ENCODE results near the gene ZBTB38.
A peak's percentile ranks its signal among the peaks of the same experiment; 100 is the strongest.

The ZBTB38 gene

GRCh38 chr3:141348837-141349236, 19.5 kb upstream of the ZBTB38 start:
- Mint-ChIP-seq H3K27ac (no peak overlapping the region), H3K36me3 (peaks cover 4% of the 10 kb centered on the region), H3K4me3 (no peak overlapping the region), H3K9me3 (no peaks in the 10 kb centered on the region), H3K27me3 (no peaks in the 10 kb centered on the region), H3K4me1 (peaks cover 23% of the 10 kb centered on the region)
- ATAC-seq, result no peak

- no peak overlapping the region for H3K27ac Mint-ChIP-seq
- no peaks in the 10 kb centered on the region for H3K9me3 Mint-ChIP-seq
- H3K4me1 Mint-ChIP-seq, result peaks cover 23% of the 10 kb centered on the region
- peaks cover 4% of the 10 kb centered on the region for H3K36me3 Mint-ChIP-seq
- ATAC-seq, result no peak
- peaks cover 8% of the 10 kb centered on the region for H3K27me3 Mint-ChIP-seq
- no peak overlapping the region for H3K4me3 Mint-ChIP-seq
These were observed 18.6 kb upstream of the ZBTB38 start for GRCh38 chr3:141349711-141350110.

- no peak overlapping the region for H3K4me3 Mint-ChIP-seq
- no peak overlapping the region for H3K27ac Mint-ChIP-seq
- no peak for ATAC-seq
- H3K27me3 Mint-ChIP-seq, result peaks cover 10% of the 10 kb centered on the region
- H3K9me3 Mint-ChIP-seq, result no peaks in the 10 kb centered on the region
- peaks cover 4% of the 10 kb centered on the region for H3K36me3 Mint-ChIP-seq
- peaks cover 14% of the 10 kb centered on the region for H3K4me1 Mint-ChIP-seq
These were observed 17.6 kb upstream of the ZBTB38 start for GRCh38 chr3:141350666-141351065.

DNA sequence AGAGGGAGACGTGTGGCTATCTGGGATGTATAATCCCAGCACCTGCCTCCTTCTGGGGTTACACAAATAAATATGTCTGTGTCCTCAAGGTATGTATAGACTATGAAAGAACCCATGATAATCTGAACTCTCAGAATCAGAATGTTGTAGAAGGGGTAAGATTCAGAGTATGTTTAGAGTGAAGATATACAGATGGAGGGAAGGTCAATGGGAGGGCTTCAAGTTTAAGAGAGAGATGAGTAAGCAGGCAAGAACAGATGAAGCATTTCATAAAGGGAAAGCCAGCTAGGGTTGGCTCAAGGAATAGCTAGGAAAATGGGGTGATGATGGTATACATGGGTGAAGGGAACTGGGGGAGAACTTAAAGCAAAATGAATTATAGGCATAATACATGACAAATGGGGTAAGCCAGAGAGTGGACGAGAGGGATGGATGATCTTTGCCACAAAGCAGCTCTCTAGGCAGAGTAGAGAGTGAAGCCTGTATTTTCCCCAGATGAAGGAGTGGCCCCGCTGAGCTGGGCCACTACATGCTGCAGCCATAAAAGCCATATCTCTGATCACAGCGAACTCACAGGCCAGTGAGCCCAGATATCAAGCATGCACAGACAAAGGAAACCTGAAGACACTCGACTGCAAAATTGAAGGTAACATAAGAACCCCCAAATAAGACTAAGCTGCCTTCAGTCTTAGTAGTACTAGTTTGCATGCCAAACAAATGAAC, 15.9 kb upstream of the ZBTB38 start:
- Mint-ChIP-seq H3K4me3 (no peak overlapping the region), H3K27me3 (peaks cover 10% of the 10 kb centered on the region), H3K9me3 (no peaks in the 10 kb centered on the region), H3K4me1 (no peaks in the 10 kb centered on the region), H3K27ac (no peak overlapping the region), H3K36me3 (peaks cover 4% of the 10 kb centered on the region)
- ATAC-seq, result no peak

DNA sequence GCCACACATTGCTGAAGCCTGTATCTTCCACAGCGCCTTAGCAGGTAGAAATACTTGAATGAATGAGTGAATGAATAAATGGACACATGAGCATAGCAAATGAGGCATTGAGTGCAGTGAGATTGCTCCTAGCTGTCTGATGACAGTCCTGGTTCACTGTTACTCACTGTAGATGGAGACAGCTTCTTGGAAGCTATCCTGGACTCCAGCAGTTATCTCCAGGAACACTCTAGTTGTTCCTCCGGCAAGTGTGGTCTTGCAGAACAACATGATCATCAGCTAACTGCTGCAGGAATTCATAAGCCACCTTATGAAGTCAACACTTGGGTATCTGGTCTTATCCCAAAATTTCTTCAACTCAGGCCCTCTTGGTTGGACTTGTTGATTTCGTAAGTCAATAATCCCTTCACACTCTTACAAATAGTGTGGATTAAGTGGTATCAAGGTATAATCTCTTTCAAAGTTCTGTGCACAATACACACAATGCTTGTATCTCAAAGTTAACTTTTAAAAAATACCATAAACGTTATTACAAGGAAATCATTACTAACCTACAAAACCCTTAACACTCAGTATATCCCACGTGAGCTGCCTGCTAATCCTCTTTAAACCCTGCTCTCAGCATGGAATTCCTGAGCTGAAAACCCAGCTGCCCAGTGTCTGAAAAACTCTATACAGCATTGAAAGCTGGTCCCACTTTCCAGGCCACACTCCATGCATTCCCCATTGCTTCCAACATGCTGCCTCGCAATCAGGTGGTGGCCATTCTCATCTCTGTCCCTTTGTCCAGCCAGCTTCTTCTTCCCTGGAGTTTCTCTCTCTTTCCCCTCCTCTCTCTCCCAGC, 14.4 kb upstream of the ZBTB38 start:
- Mint-ChIP-seq H3K4me1 (no peaks in the 10 kb centered on the region), H3K27ac (no peak overlapping the region)

DNA sequence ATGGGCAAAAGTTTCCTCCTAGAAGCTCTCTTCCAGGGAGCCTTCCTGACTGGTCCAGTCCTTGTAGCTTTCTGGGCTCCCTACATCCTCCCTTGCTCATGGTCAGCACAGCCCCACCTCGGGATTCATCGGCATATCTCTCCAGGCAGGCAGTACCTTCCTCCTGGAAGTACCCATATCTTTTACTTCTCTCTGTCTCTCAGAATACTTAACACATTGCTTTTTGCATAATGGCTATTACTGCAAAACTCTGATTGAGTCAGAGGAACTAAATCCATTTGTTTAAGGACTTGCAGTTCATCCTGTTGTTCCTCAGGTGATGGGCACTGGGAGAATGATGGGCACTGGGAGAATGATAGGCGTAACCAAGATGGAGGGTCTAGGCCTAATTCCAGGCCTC, 13.8 kb upstream of the ZBTB38 start:
- Mint-ChIP-seq H3K4me3 (no peak overlapping the region), H3K36me3 (peaks cover 1% of the 10 kb centered on the region)

More for the DNA sequence above, 14.4 kb upstream of the ZBTB38 start:
- no peak for ATAC-seq
- Mint-ChIP-seq H3K4me3 (no peak overlapping the region), H3K9me3 (no peaks in the 10 kb centered on the region), H3K36me3 (peaks cover 4% of the 10 kb centered on the region), H3K27me3 (peaks cover 10% of the 10 kb centered on the region)

DNA sequence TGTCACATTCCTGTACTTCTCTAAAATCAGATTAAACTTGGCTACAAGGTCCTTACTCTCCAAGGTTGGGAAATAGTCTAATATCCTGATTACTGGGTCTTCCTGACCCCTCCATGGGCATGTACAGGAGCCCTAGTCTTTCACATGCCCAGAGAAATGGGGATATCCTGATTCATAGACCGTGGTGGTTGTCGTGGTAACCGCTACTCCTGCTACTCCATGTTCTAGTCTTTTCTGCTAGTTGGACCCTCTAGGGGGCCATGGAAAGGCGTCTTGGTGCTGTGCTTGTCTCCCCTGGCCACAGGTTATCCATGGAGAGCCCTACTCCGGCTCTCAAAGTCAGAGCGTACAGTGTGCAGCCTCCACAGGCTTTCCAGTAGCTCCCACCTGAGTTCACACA, 13.1 kb upstream of the ZBTB38 start:
- H3K4me1 Mint-ChIP-seq, result no peaks in the 10 kb centered on the region
- H3K9me3 Mint-ChIP-seq, result no peaks in the 10 kb centered on the region
- H3K27ac Mint-ChIP-seq, result no peak overlapping the region
- no peaks in the 10 kb centered on the region for H3K36me3 Mint-ChIP-seq
- ATAC-seq, result no peak
- no peak overlapping the region for H3K4me3 Mint-ChIP-seq
- H3K27me3 Mint-ChIP-seq, result peaks cover 10% of the 10 kb centered on the region

More for the DNA sequence above, 13.8 kb upstream of the ZBTB38 start:
- Mint-ChIP-seq H3K27me3 (peaks cover 10% of the 10 kb centered on the region), H3K4me1 (no peaks in the 10 kb centered on the region), H3K27ac (no peak overlapping the region), H3K9me3 (no peaks in the 10 kb centered on the region)
- no peak for ATAC-seq

DNA sequence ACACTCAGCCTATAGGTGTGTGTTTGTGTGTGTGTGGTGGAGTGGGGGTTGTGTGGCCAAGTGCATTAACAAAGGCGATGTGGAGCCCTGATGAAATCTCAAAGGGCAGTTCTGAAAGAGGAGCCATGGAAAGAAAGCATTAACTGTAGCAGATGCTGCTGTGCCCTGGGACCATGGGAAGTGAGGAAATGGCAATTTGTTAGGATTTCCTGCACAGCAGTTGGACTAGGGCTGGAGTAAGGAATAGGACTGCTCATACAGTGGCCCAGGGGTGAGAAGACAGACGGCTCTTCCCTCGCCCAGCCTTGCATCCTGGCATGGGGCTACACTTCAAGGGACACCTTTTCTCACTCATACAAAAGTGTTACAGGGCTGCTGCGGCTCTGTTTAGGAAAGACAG, 12.3 kb upstream of the ZBTB38 start:
- Mint-ChIP-seq H3K9me3 (no peaks in the 10 kb centered on the region), H3K27me3 (peaks cover 10% of the 10 kb centered on the region), H3K27ac (no peak overlapping the region), H3K4me3 (no peak overlapping the region), H3K36me3 (no peaks in the 10 kb centered on the region), H3K4me1 (peaks cover 6% of the 10 kb centered on the region)
- ATAC-seq, result no peak

GRCh38 chr3:141360888-141361598, 7.3 kb upstream of the ZBTB38 start:
- H3K9me3 Mint-ChIP-seq, result no peaks in the 10 kb centered on the region
- peak overlapping the region; percentile 27 for H3K4me3 Mint-ChIP-seq
- peaks cover 15% of the 10 kb centered on the region for H3K4me1 Mint-ChIP-seq
- no peaks in the 10 kb centered on the region for H3K27me3 Mint-ChIP-seq
- no peaks in the 10 kb centered on the region for H3K36me3 Mint-ChIP-seq
- peak overlapping the region; percentile 61 for H3K27ac Mint-ChIP-seq
- ATAC-seq, result peak; percentile 54

DNA sequence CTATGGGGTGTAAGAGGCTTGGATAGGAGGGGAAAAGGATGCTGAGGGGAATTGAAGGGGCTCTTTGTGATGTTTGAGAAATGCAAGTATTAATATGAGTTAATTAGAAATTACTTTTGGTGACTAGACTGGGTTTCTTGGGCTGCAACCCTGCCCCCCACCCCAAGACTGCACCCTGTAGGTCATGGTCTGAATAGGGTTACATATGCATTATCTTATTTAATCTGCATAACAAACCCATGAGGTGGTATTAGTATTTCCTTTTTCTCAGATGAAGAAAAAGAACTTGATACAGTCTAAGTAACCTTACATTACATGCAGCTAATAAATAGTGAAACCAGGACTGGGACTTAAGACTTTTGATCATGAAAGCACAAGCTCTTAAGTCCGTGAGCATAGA, 5.6 kb upstream of the ZBTB38 start:
- Mint-ChIP-seq H3K4me3 (no peak overlapping the region), H3K27me3 (no peaks in the 10 kb centered on the region), H3K4me1 (peaks cover 25% of the 10 kb centered on the region)

GRCh38 chr3:141365201-141365600, 3.1 kb upstream of the ZBTB38 start:
- Mint-ChIP-seq H3K27ac (no peak overlapping the region), H3K4me3 (no peak overlapping the region), H3K27me3 (no peaks in the 10 kb centered on the region), H3K9me3 (no peaks in the 10 kb centered on the region), H3K4me1 (peaks cover 50% of the 10 kb centered on the region), H3K36me3 (no peaks in the 10 kb centered on the region)
- ATAC-seq, result no peak

More for the DNA sequence above, 5.6 kb upstream of the ZBTB38 start:
- Mint-ChIP-seq H3K9me3 (no peaks in the 10 kb centered on the region), H3K27ac (peak overlapping the region; percentile 9), H3K36me3 (no peaks in the 10 kb centered on the region)
- ATAC-seq, result no peak

GRCh38 chr3:141366285-141367037, 1.8 kb upstream of the ZBTB38 start:
- no peak for ATAC-seq
- H3K36me3 Mint-ChIP-seq, result no peaks in the 10 kb centered on the region
- peaks cover 51% of the 10 kb centered on the region for H3K4me1 Mint-ChIP-seq
- peak overlapping the region; percentile 90 for H3K27ac Mint-ChIP-seq
- H3K27me3 Mint-ChIP-seq, result no peaks in the 10 kb centered on the region
- no peak overlapping the region for H3K4me3 Mint-ChIP-seq
- no peaks in the 10 kb centered on the region for H3K9me3 Mint-ChIP-seq

DNA sequence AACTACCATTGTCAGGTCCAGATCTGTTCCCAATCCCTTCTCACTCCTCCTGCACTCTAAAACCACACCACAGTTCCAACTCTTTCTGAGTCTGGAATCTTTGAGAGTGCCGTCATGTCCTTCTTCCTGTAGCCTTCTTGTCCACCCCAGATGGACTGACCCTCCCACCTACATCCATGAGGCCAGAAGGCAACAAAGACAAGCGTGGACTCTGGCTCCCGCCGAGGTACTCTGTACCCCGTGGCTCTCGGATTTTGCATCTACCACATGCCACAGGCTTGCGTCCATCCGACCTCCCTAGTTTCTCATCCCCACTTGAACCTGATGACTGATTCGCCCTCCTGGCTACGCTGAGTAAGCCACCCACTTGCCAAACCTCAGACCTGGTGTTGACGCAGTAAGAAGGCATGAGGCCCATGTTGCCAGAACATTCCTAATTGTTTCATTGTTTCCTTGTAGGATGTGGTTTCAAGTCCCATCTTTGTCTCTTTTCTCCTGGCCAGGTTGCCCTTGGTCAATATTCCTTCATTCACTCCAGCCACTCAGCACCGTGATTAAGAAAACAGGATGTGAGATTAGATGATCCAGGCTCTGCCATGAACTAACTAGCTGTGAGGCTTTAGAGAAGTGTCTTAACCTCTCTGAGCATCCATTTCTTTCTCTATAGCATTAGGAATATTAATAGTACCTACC, 1.1 kb upstream of the ZBTB38 start:
- H3K27me3 Mint-ChIP-seq, result no peaks in the 10 kb centered on the region

More for the DNA sequence above, 1.1 kb upstream of the ZBTB38 start:
- Mint-ChIP-seq H3K4me1 (peaks cover 56% of the 10 kb centered on the region), H3K36me3 (no peaks in the 10 kb centered on the region), H3K9me3 (no peaks in the 10 kb centered on the region), H3K4me3 (no peak overlapping the region), H3K27ac (peak overlapping the region; percentile 90)
- no peak for ATAC-seq
